Stimulated activated CD8-positive, alpha-beta memory T cell treated with anti-CD3 and anti-CD28 coated beads, Interleukin-7, amount 100 ng/mL, for 1 hour (primary cell): ENCODE data around the gene KIF6.
"Not testable (repeated sequence)": the region's sequence is repeated elsewhere in the genome, so short reads cannot be mapped to it uniquely, and the experiment has no call there.

Experiments used
- DNase-seq, 2 donors: peaks; one replicate each; pipeline ENCODE4 v3.0.0-alpha.2; 2020; ENCODE audit warnings: low read depth in 2 of 2

The KIF6 gene

GRCh38 chr6:39724787-39725631, at the start of gene KIF6:
TSS of gene KIF6 (minus strand) at chr6:39725408. CDS start at chr6:39725310, 98 bp downstream.
- peak; percentile 23 to 48 for DNase-seq

- DNase-seq: no peak
Observed at GRCh38 chr6:39773782-39774181, 48.6 kb upstream of the KIF6 start.

GRCh38 chr6:39772559-39773273, 47.5 kb upstream of the KIF6 start:
- no peak for DNase-seq

GRCh38 chr6:39770446-39770845, 45.2 kb upstream of the KIF6 start:
- DNase-seq: no peak

GRCh38 chr6:39769012-39769411, 43.8 kb upstream of the KIF6 start:
- no peak for DNase-seq

- DNase-seq: no peak
Observed at GRCh38 chr6:39765508-39766065, 40.4 kb upstream of the KIF6 start.

GRCh38 chr6:39760226-39760952, 35.2 kb upstream of the KIF6 start:
- DNase-seq: no peak

GRCh38 chr6:39758905-39759605, 33.8 kb upstream of the KIF6 start:
- no peak for DNase-seq

- DNase-seq: no peak
Observed at GRCh38 chr6:39756582-39756981, 31.4 kb upstream of the KIF6 start.

GRCh38 chr6:39755231-39755630, 30.0 kb upstream of the KIF6 start:
- DNase-seq: no peak

GRCh38 chr6:39754514-39755115, 29.4 kb upstream of the KIF6 start:
- no peak for DNase-seq

GRCh38 chr6:39753725-39754045, 28.5 kb upstream of the KIF6 start:
- DNase-seq: no peak

GRCh38 chr6:39752835-39753724, 27.9 kb upstream of the KIF6 start:
- no peak for DNase-seq

GRCh38 chr6:39746795-39747194, 21.6 kb upstream of the KIF6 start:
- no peak for DNase-seq

GRCh38 chr6:39733704-39734103, 8.5 kb upstream of the KIF6 start:
- DNase-seq: no peak

GRCh38 chr6:39731565-39731964, 6.4 kb upstream of the KIF6 start:
- no peak for DNase-seq

- DNase-seq: no peak
Observed at GRCh38 chr6:39729945-39730344, 4.7 kb upstream of the KIF6 start.

GRCh38 chr6:39725632-39725997, 407 bp upstream of the KIF6 start:
- DNase-seq: no peak

GRCh38 chr6:39723350-39723749, 1.9 kb downstream of the KIF6 start:
- not testable (repeated sequence) for DNase-seq

- no peak for DNase-seq
Observed at GRCh38 chr6:39714802-39715201, 10.4 kb downstream of the KIF6 start.
